ENCODE results near the gene ZC3HAV1L.

- TF ChIP-seq, protein P1, sequence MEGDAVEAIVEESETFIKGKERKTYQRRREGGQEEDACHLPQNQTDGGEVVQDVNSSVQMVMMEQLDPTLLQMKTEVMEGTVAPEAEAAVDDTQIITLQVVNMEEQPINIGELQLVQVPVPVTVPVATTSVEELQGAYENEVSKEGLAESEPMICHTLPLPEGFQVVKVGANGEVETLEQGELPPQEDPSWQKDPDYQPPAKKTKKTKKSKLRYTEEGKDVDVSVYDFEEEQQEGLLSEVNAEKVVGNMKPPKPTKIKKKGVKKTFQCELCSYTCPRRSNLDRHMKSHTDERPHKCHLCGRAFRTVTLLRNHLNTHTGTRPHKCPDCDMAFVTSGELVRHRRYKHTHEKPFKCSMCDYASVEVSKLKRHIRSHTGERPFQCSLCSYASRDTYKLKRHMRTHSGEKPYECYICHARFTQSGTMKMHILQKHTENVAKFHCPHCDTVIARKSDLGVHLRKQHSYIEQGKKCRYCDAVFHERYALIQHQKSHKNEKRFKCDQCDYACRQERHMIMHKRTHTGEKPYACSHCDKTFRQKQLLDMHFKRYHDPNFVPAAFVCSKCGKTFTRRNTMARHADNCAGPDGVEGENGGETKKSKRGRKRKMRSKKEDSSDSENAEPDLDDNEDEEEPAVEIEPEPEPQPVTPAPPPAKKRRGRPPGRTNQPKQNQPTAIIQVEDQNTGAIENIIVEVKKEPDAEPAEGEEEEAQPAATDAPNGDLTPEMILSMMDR (IDR thresholded peaks at IDR 0.05 in 8 of 11, conservative IDR thresholded peaks at IDR 0.05 in 3 of 11) = no peak
- TF ChIP-seq POLR2A (IDR thresholded peaks at IDR 0.05) = no peak
- no peak for TF ChIP-seq POLR2AphosphoS5 (IDR thresholded peaks at IDR 0.05)
Observed at GRCh38 chr7:139058943-139059342, 23.1 kb upstream of the ZC3HAV1L start.
